ENCODE results near the gene MTHFSD.

The MTHFSD gene

DNA sequence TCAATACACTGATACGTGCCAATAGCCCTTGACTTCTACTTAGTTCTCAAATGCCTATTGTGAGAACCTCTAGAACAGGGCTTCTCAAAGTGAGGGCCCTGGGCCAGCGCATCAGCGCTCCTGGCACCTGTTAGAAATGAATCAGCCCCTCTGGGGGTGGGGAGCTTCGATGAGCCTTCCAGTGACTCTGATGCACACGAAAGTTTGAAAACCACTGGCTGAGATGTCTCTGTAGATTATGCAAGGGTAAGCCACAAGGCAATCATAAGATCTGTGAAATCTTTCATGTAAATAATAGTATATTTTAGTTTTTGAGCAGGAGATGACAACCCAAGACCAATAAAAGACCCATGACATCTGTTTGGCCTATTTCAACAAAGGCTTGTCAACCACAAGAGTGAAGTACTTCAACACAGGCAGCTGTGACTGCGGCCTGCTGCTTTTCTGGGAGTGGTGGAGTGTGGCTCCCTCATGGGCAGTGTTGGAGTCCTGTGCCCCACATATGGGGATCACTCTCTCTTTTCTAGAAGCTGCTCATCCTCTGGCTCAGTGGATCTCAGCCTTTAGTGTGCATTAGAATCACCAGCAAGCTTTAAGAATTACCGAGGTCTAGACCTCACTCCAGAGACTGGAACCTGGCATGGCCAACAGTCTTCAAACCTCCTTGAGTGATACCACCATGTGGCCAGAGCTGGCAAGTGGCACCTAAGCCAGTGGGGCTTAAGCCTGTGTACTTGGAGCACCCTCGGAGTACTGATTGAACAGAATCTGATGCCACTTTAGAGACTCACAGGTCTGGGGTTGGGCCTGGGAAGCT is 5.8 kb downstream of the MTHFSD start:
- DNase-seq, result no peak

GRCh38 chr16:86547286-86547685 is 7.7 kb downstream of the MTHFSD start:
- no peak for DNase-seq

DNA sequence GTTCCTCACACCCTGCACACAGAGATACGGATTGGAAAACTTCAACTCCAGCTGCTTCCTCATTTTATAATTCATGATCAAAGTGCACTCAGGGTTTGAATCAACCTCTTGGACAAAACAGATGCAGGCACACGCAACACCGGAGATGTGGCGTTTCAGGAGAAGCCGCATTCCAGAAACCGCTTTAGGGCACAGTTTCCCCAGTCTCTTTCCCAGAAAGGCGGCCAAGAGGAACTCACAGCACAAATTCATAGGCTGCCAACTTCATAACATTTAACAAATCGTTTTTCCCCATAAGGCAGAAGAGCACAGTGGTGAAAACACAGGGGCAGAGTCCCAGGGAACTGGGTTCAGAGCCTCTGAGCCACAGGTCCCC is 8.4 kb downstream of the MTHFSD start:
- DNase-seq, result no peak

DNA sequence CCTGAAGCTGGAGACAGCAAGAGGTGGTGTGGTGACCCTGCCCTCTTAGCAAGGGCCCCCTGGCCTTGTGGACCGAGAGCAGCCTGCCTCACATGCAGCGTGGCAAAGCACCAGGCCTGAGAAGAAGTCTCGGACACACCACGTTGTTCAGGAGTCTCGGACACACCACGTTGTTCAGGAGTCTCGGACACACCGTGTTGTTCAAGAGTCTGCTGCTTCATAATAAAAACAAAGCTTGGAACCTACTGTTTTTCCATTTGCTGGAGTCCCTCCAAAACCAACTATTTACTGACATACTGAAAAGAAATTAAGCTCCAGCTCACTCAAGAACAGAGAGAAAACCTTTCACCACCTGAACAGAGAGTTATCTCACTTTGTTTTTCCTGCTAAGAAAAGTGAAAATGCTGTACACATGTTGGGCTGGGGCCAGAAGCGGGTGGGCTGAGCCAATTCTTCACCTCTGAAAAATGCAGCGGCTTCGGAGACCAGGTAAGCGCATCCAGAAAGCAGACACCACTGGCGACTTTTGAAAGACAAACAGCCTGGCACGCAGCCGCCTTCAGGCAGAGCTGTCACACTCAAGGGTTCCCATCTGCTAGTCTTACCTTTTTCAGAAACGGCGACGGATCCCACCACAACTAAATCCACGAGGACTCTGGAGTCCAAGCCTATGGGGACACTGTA is 8.9 kb downstream of the MTHFSD start:
- no peak for DNase-seq

- no peak for DNase-seq
Measured at GRCh38 chr16:86545481-86545880, 9.6 kb downstream of the MTHFSD start.

GRCh38 chr16:86542756-86543750 is 12.0 kb downstream of the MTHFSD start:
- no peak for DNase-seq

GRCh38 chr16:86541560-86541959 is 13.5 kb downstream of the MTHFSD start:
- DNase-seq, result no peak

- no peak for DNase-seq
Measured at GRCh38 chr16:86540894-86541293, 14.1 kb downstream of the MTHFSD start.

DNA sequence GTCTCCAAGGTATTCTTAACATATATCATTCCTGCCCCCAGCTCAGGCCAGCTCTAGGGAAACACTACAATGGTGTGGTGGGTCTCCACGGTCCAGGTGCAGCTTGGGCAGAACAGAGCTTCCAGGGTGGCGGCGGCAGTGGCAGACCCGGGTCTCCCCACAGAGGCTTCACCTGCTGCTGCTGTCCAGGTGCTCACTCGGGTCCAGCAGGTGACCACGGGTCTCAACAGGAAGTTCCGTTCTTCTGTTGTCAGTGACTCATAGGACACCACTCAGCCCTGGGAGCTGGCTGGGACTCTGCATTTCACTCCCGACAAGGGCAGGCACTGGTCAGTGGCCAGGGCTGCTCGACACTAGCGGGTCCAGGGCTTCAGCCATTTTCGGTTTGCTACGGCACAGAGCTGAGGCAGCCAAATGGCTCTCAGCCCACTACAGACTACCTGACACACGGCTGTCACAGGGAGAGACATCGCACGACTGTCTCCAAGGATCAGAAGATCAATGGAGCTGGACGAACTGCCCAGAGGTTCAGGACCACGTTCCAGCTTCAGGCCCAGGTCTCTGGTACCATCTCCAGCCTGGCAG is 16.7 kb downstream of the MTHFSD start:
- DNase-seq, result no peak

- DNase-seq, result no peak
Measured at GRCh38 chr16:86537486-86537885, 17.5 kb downstream of the MTHFSD start.

DNA sequence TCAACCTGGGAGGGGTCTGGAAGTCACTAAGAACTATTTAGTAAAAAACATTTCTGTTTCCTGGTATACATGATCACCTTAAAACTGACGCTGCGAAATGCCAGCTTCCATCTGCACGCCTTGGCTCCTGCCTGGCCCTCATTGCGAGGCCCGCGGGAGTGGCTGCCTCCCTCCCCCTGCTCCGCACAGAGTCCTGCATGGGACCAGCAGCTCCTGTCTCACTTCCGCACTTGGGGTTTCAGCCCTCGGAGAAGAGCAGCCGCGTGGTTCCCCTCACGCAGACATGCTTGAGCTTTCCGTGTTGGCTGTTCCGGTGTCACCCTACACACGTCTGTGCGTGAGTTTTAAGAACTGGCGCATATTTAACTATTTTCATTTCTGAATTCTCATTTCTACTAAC is 18.4 kb downstream of the MTHFSD start:
- DNase-seq, result no peak

GRCh38 chr16:86534779-86535615 is 20.0 kb downstream of the MTHFSD start:
- DNase-seq, result no peak

DNA sequence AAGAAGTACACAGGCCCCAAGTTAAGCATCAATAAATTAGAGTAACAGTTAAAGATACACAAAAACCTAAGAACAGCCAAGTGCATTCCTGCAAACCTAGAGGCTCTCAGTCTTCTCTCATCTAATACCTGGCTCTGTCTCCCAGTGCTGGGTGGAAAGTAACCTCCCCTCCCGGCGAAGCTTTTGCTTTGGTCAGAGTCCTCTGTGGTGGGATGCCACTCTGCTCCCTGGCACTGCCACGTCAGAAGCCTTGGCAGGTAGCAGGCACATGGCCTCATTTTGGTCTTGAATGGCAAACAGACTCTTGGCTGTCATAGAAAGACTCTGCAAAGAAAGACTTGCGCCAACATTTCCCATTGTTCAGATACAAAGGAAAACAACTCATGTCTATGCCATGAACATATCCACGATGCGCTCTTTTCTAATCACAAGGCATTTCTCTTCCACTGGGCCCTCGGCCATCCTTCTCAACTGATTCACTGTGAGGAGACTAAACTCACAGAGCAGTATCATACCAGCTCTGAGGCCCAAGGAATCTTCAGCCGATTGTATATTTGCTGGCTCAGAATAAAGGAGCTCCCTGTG is 21.2 kb downstream of the MTHFSD start:
- no peak for DNase-seq

DNA sequence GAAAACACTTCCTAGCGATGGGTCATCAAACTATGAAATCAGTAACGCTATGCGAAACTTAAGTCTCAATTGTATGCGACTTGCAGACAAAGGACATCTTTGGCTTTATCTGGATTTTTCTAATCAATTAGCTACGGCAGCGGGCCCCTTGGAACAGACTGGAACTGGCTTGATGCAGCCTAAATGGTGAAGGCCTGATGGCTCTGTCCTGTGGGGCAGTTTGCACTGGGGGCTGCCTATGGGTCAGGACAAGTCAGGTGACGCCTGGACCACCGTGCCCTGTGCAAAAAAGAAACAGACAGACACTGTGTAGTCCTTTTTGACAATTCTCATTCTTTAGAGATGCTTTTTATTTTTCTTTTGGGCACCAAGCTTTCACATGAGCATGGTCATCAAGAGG is 22.0 kb downstream of the MTHFSD start:
- DNase-seq, result no peak

DNA sequence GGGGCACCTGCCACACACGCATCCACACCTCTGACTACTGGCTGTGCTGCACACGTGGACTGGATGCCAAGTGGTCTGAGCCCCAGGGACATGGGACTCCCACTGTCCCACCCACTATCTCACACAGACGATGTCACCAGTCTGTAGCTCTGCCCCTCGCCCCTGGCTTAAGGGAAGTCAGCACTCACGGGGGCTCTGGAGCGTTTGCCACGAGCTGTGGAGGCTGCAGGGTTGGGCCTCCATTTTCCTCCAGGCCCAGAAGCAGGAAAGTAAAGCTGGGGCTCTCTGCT is 22.6 kb downstream of the MTHFSD start:
- DNase-seq, result no peak

GRCh38 chr16:86531641-86532525 is 23.2 kb downstream of the MTHFSD start:
- no peak for DNase-seq

GRCh38 chr16:86531191-86531545 is 23.9 kb downstream of the MTHFSD start:
- DNase-seq, result no peak

- no peak for DNase-seq
Measured at GRCh38 chr16:86530251-86531190, 24.5 kb downstream of the MTHFSD start.

DNA sequence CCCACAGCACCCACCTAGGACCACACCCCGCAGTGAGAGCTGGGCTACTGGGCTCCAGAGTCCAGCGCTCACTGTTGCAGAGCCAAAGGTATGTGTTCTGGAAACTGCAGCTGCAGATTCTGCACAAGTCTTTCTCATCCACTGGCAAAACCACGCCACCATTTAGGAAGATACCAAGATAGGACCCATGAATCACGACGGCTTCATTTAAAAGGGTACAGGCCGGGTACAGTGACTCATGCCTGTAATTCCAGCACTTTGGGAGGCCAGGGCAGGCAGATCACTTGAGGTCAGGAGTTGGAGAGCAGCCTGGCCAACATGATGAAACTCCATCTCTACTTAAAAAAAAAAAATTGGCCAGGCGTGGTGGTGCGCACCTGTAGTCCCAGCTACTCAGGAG is 25.9 kb downstream of the MTHFSD start:
- DNase-seq, result no peak
